Measurements from ENCODE around the gene MLKL. TPM values are rescaled to one million over a fixed set of nuclear protein-coding genes. Genes with fewer than 3 reads are reported as not detected.

Gene MLKL
- total and polyA plus RNA-seq, 2 donors from 2014 or later, result 7.3 to 19.4 TPM

DNA sequence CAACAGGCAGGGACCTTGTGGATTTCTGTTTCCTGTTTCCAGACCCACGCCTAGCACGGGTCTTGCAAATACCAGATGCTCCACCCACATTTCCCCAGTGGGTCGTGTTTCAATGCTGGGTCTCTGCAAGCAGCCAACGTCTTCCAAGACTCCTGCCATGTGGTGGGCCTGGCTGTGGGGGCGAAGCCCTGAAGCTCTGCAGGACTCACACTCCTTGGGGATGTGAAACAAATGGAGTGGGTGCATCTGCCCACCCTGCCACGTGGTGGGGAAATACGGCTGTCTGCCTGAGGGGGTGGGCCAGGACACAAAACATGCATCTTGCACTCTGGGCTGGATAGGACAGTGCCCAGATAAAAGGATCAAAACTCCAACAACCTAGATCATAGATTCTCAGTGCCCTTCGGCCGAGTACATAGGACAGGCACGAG lies 41.4 kb upstream of the MLKL start:
- Histone ChIP-seq H3K27ac (ENCODE audit: low read depth in 2 of 2, low read length in 2 of 2) (no peak overlapping the region), H3K4me3 (ENCODE audit: low read length in 3 of 3) (no peak overlapping the region), H3K9me3 (ENCODE audit: control insufficient read depth in 2 of 3, insufficient read depth in 1 of 3, low read length in 3 of 3) (no peaks in the 10 kb centered on the region), H3K9ac (ENCODE audit: low read length in 3 of 3) (no peak overlapping the region), H3K27me3 (ENCODE audit: control insufficient read depth, insufficient read depth, low read length) (no peaks in the 10 kb centered on the region), H3K4me1 (ENCODE audit: control insufficient read depth in 2 of 3, insufficient read depth in 2 of 3, low read depth in 1 of 3, low read length in 3 of 3) (peaks cover 0 to 4% (median 0%) of the 10 kb centered on the region in 3 donors), H3K36me3 (ENCODE audit: control insufficient read depth in 2 of 3, insufficient read depth in 3 of 3, low read length in 3 of 3) (no peaks in the 10 kb centered on the region)
- DNase-seq (peak in 1 of 5 donors; percentile 51), FAIRE-seq (no peak)
- TF ChIP-seq, protein P1, sequence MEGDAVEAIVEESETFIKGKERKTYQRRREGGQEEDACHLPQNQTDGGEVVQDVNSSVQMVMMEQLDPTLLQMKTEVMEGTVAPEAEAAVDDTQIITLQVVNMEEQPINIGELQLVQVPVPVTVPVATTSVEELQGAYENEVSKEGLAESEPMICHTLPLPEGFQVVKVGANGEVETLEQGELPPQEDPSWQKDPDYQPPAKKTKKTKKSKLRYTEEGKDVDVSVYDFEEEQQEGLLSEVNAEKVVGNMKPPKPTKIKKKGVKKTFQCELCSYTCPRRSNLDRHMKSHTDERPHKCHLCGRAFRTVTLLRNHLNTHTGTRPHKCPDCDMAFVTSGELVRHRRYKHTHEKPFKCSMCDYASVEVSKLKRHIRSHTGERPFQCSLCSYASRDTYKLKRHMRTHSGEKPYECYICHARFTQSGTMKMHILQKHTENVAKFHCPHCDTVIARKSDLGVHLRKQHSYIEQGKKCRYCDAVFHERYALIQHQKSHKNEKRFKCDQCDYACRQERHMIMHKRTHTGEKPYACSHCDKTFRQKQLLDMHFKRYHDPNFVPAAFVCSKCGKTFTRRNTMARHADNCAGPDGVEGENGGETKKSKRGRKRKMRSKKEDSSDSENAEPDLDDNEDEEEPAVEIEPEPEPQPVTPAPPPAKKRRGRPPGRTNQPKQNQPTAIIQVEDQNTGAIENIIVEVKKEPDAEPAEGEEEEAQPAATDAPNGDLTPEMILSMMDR (IDR thresholded peaks at IDR 0.05; ENCODE audit: borderline replicate concordance, extremely low read depth, insufficient read depth), result no peak
- intact Hi-C loops (cut with DNase I), result no loop called here

DNA sequence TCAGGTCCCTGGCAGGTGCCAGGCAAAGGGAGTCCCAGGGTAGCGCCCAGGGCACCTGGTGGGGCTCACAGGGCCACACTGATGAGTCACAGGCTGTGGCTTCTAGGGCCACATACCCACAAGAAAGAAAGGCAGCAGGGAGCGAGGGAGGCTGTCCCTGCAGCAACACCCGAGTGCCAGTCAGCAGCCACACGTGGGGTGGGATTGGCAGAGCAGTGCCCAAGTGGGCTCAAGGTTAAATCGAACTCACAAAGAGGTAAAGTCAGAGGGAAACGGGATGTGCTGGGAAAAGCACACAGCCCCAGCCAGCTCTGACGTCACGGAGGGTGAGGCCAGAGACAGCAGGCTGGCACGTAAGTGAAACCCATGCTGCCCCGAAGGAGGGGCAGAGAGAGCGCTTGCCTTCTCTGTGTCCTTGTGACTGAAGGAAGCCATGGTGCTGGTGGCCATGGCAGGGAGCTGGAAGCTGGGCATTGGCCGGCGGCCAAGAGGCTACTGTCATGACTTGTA lies 40.2 kb upstream of the MLKL start:
- no peaks in the 10 kb centered on the region for H3K36me3 ChIP-seq (ENCODE audit: control insufficient read depth in 2 of 3, insufficient read depth in 3 of 3, low read length in 3 of 3)
- peak in 1 of 5 donors; percentile 91 for DNase-seq
- TF ChIP-seq, protein P1 (IDR thresholded peaks at IDR 0.05; ENCODE audit: borderline replicate concordance, extremely low read depth, insufficient read depth), result no peak
- H3K9ac ChIP-seq (ENCODE audit: low read length in 3 of 3), result no peak overlapping the region
- no peak overlapping the region for H3K4me3 ChIP-seq (ENCODE audit: low read length in 3 of 3)
- H3K27me3 ChIP-seq (ENCODE audit: control insufficient read depth, insufficient read depth, low read length), result no peaks in the 10 kb centered on the region
- intact Hi-C loops (cut with DNase I), result no loop called here
- peaks cover 0 to 4% (median 0%) of the 10 kb centered on the region in 3 donors for H3K4me1 ChIP-seq (ENCODE audit: control insufficient read depth in 2 of 3, insufficient read depth in 2 of 3, low read depth in 1 of 3, low read length in 3 of 3)
- no peaks in the 10 kb centered on the region for H3K9me3 ChIP-seq (ENCODE audit: control insufficient read depth in 2 of 3, insufficient read depth in 1 of 3, low read length in 3 of 3)
- H3K27ac ChIP-seq (ENCODE audit: low read depth in 2 of 2, low read length in 2 of 2), result peak overlapping the region in 1 of 2 donors; percentile 51
- FAIRE-seq, result no peak

DNA sequence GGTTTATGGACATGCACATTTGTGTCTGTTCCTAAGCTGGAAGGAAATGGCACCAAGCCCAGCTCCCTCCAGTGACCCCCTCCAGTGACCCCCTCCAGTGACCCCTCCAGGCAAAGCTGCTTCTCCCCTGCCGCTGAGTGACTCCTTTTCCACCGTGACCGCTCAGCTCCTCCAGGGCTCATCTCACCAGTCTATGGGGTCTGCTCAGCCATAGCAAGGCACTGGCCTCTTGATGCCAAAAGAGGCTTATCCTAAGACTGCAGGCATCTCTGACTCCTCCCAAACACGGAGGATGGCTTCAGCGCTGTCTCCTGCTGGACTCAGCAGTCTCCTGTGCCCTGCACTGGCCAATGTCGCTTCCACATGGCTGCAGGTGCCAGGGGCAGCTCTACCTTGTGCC lies 38.6 kb upstream of the MLKL start:
- H3K27me3 ChIP-seq (ENCODE audit: control insufficient read depth, insufficient read depth, low read length), result no peaks in the 10 kb centered on the region
- DNase-seq (peak in 1 of 5 donors; percentile 46), FAIRE-seq (no peak)
- H3K4me1 ChIP-seq (ENCODE audit: control insufficient read depth in 2 of 3, insufficient read depth in 2 of 3, low read depth in 1 of 3, low read length in 3 of 3), result peaks cover 0 to 6% (median 0%) of the 10 kb centered on the region in 3 donors
- TF ChIP-seq, protein P1 (IDR thresholded peaks at IDR 0.05; ENCODE audit: borderline replicate concordance, extremely low read depth, insufficient read depth), result no peak
- H3K27ac ChIP-seq (ENCODE audit: low read depth in 2 of 2, low read length in 2 of 2), result no peak overlapping the region
- no peak overlapping the region for H3K9ac ChIP-seq (ENCODE audit: low read length in 3 of 3)
- H3K4me3 ChIP-seq (ENCODE audit: low read length in 3 of 3), result no peak overlapping the region
- H3K9me3 ChIP-seq (ENCODE audit: control insufficient read depth in 2 of 3, insufficient read depth in 1 of 3, low read length in 3 of 3), result no peaks in the 10 kb centered on the region
- H3K36me3 ChIP-seq (ENCODE audit: control insufficient read depth in 2 of 3, insufficient read depth in 3 of 3, low read length in 3 of 3), result no peaks in the 10 kb centered on the region
- intact Hi-C loops (cut with DNase I), result no loop called here

DNA sequence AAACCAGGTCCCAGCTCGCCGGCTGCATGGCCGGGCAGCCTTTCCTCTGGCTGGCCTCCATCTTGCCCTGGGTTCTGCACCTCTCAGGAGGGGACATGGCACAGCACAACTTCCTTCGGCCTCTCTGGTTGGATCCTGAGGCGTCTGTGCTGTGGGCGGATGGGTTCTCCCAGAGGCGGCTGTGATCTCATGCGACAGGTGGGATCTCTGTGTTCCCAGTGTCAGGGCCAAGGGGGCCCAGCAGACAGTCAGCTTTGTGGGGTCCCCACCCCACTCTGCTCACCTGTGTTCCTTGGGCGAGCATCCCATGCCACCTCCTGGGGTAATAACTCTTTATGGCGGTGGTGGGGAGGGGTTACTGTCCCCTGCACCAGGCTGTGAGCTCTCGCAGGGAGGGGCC lies 38.2 kb upstream of the MLKL start:
- FAIRE-seq, result no peak

More for the DNA sequence above, 38.2 kb upstream of the MLKL start:
- H3K36me3 ChIP-seq (ENCODE audit: control insufficient read depth in 2 of 3, insufficient read depth in 3 of 3, low read length in 3 of 3), result no peaks in the 10 kb centered on the region
- DNase-seq, result peak in 1 of 5 donors; percentile 57
- H3K27me3 ChIP-seq (ENCODE audit: control insufficient read depth, insufficient read depth, low read length), result no peaks in the 10 kb centered on the region
- H3K4me1 ChIP-seq (ENCODE audit: control insufficient read depth in 2 of 3, insufficient read depth in 2 of 3, low read depth in 1 of 3, low read length in 3 of 3), result peaks cover 0 to 6% (median 0%) of the 10 kb centered on the region in 3 donors
- no peaks in the 10 kb centered on the region for H3K9me3 ChIP-seq (ENCODE audit: control insufficient read depth in 2 of 3, insufficient read depth in 1 of 3, low read length in 3 of 3)
- no peak overlapping the region for H3K27ac ChIP-seq (ENCODE audit: low read depth in 2 of 2, low read length in 2 of 2)
- intact Hi-C loops (cut with DNase I), result no loop called here
- H3K4me3 ChIP-seq (ENCODE audit: low read length in 3 of 3), result no peak overlapping the region
- H3K9ac ChIP-seq (ENCODE audit: low read length in 3 of 3), result no peak overlapping the region
- TF ChIP-seq, protein P1 (IDR thresholded peaks at IDR 0.05; ENCODE audit: borderline replicate concordance, extremely low read depth, insufficient read depth), result no peak
